Adrenal gland (tissue), 5 donors: ENCODE results near the gene SYNM.

Source experiments
- CTCF ChIP-seq, 6 experiments: fragments of 450-650 bp in 4 of 6; fragments of 200-600 bp in 2 of 6; sonication (generic) in 1 of 6; IDR thresholded peaks; 1 replicate in 5 of 6; 2 replicates in 1 of 6; pipeline versions ENCODE4 v1.5.1 to v1.8.0; 2016 to 2021; ENCODE audit warnings: antibody characterized with exemption in 6 of 6, mild to moderate bottlenecking in 2 of 6, moderate library complexity in 1 of 6
- POLR2A ChIP-seq, 2 donors: fragments of 450-650 bp; IDR thresholded peaks; one replicate each; pipeline ENCODE4 v1.6.1; 2017; ENCODE audit warnings: antibody characterized with exemption in 2 of 2, mild to moderate bottlenecking in 2 of 2, moderate library complexity in 1 of 2
- donor health status: DM: no; HTN: no; CAD: no.

GRCh38 chr15:99151156-99151555, 46.3 kb downstream of the SYNM start:
- TF ChIP-seq CTCF (IDR thresholded peaks at IDR 0.05) (no peak), POLR2A (IDR thresholded peaks at IDR 0.05) (no peak)
